Choroid plexus epithelial cell (primary cell): ENCODE measurements around the gene HNF1B.
"Not testable (repeated sequence)": the region's sequence is repeated elsewhere in the genome, so short reads cannot be mapped to it uniquely, and the experiment has no call there.

Experiments used
- DNase-seq: peaks from one replicate; pipeline ENCODE4 v3.0.0-alpha.2; 2010; ENCODE audit warnings: low read depth
- H3K4me3 ChIP-seq: 2 replicates; pipeline ENCODE4 v1.5.1; 2011; ENCODE audit warnings: low read depth, mild to moderate bottlenecking, control low read depth, low read length, moderate library complexity
- TF ChIP-seq, protein P1 (sequence below): conservative IDR thresholded peaks from 2 replicates; pipeline ENCODE4 v1.5.1; 2011; ENCODE audit warnings: low read depth, mild to moderate bottlenecking, control low read depth, inconsistent platforms, low read length, moderate library complexity

HNF1B gene

GRCh38 chr17:37694734-37695133 is 50.1 kb downstream of the HNF1B start:
- no peak for DNase-seq
- no peak overlapping the region for H3K4me3 ChIP-seq
- TF ChIP-seq, protein P1, sequence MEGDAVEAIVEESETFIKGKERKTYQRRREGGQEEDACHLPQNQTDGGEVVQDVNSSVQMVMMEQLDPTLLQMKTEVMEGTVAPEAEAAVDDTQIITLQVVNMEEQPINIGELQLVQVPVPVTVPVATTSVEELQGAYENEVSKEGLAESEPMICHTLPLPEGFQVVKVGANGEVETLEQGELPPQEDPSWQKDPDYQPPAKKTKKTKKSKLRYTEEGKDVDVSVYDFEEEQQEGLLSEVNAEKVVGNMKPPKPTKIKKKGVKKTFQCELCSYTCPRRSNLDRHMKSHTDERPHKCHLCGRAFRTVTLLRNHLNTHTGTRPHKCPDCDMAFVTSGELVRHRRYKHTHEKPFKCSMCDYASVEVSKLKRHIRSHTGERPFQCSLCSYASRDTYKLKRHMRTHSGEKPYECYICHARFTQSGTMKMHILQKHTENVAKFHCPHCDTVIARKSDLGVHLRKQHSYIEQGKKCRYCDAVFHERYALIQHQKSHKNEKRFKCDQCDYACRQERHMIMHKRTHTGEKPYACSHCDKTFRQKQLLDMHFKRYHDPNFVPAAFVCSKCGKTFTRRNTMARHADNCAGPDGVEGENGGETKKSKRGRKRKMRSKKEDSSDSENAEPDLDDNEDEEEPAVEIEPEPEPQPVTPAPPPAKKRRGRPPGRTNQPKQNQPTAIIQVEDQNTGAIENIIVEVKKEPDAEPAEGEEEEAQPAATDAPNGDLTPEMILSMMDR = no peak

GRCh38 chr17:37693328-37693727 is 51.5 kb downstream of the HNF1B start:
- H3K4me3 ChIP-seq = no peak overlapping the region
- DNase-seq = no peak
- TF ChIP-seq, protein P1 = no peak

GRCh38 chr17:37691807-37692206 is 53.1 kb downstream of the HNF1B start:
- no peak for DNase-seq
- no peak overlapping the region for H3K4me3 ChIP-seq
- TF ChIP-seq, protein P1 = no peak

- TF ChIP-seq, protein P1 = no peak
- no peak overlapping the region for H3K4me3 ChIP-seq
- DNase-seq = no peak
Measured at GRCh38 chr17:37689317-37689716, 55.5 kb downstream of the HNF1B start.

- TF ChIP-seq, protein P1 = no peak
- DNase-seq = no peak
- no peak overlapping the region for H3K4me3 ChIP-seq
Measured at GRCh38 chr17:37683454-37683984, 61.3 kb downstream of the HNF1B start.

GRCh38 chr17:37682007-37682406 is 62.9 kb downstream of the HNF1B start:
- H3K4me3 ChIP-seq = no peak overlapping the region
- TF ChIP-seq, protein P1 = no peak
- DNase-seq = no peak

DNA sequence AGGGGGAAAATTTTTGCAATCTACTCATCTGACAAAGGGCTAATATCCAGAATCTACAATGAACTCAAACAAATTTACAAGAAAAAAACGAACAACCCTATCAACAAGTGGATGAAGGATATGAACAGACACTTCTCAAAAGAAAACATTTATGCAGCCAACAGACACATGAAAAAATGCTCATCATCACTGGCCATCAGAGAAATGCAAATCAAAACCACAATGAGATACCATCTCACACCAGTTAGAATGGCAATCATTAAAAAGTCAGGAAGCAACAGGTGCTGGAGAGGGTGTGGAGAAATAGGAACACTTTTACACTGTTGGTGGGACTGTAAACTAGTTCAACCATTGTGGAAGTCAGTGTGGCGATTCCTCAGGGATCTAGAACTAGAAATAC is 64.9 kb downstream of the HNF1B start:
- H3K4me3 ChIP-seq, DNase-seq: not testable (repeated sequence)
